HG02678 (cell line): ENCODE results near the gene RNF17.

Experiments used
- ATAC-seq: cut with Tn5 transposase; IDR thresholded peaks from one replicate; pipeline ENCODE4 v1.9.1; 2021; ENCODE audit warnings: mild to moderate bottlenecking, moderate library complexity; ENCODE audit not compliant: unreplicated experiment

Gene RNF17

GRCh38 chr13:24858953-24859352 is 95.0 kb downstream of the RNF17 start:
- ATAC-seq, result no peak

GRCh38 chr13:24860770-24861169 is 96.8 kb downstream of the RNF17 start:
- ATAC-seq, result no peak

- no peak for ATAC-seq
Observed at GRCh38 chr13:24861617-24862362, 97.8 kb downstream of the RNF17 start.

GRCh38 chr13:24863748-24864540 is 100.0 kb downstream of the RNF17 start:
- ATAC-seq, result no peak

- no peak for ATAC-seq
Observed at GRCh38 chr13:24864579-24864978, 100.6 kb downstream of the RNF17 start.

- ATAC-seq, result no peak
Observed at GRCh38 chr13:24865163-24865953, 101.4 kb downstream of the RNF17 start.

- ATAC-seq, result no peak
Observed at GRCh38 chr13:24866488-24866887, 102.5 kb downstream of the RNF17 start.

GRCh38 chr13:24868874-24869273 is 104.9 kb downstream of the RNF17 start:
- ATAC-seq, result no peak

GRCh38 chr13:24870380-24870760 is 106.4 kb downstream of the RNF17 start:
- ATAC-seq, result no peak

- no peak for ATAC-seq
Observed at GRCh38 chr13:24875566-24875965, 111.6 kb downstream of the RNF17 start.

GRCh38 chr13:24877531-24877930 is 113.6 kb downstream of the RNF17 start:
- no peak for ATAC-seq

GRCh38 chr13:24878340-24878739 is 114.4 kb downstream of the RNF17 start:
- ATAC-seq, result no peak

GRCh38 chr13:24882665-24883064 is 118.7 kb downstream of the RNF17 start:
- no peak for ATAC-seq

- ATAC-seq, result peak; percentile 60
Observed at GRCh38 chr13:24887759-24888158, 123.8 kb downstream of the RNF17 start.

- ATAC-seq, result no peak
Observed at GRCh38 chr13:24888291-24888931, 124.4 kb downstream of the RNF17 start.

- ATAC-seq, result no peak
Observed at GRCh38 chr13:24890256-24890655, 126.3 kb downstream of the RNF17 start.

- no peak for ATAC-seq
Observed at GRCh38 chr13:24891476-24892108, 127.6 kb downstream of the RNF17 start.

GRCh38 chr13:24892829-24893228 is 128.9 kb downstream of the RNF17 start:
- no peak for ATAC-seq

- ATAC-seq, result no peak
Observed at GRCh38 chr13:24893863-24894262, 129.9 kb downstream of the RNF17 start.

- ATAC-seq, result no peak
Observed at GRCh38 chr13:24894277-24894971, 130.5 kb downstream of the RNF17 start.
